ENCODE results near the gene CYGB. TPM values are rescaled to one million over a fixed set of nuclear protein-coding genes. Genes with fewer than 3 reads are reported as not detected.
"Not testable (repeated sequence)": the region's sequence is repeated elsewhere in the genome, so short reads cannot be mapped to it uniquely, and the experiment has no call there.

The CYGB gene
- total RNA-seq, 1 experiment from 2014 or later: 0.56 TPM

- Histone ChIP-seq H3K4me3 (ENCODE audit: low read depth, low read length, poor library complexity, severe bottlenecking) (no peak overlapping the region), H3K27ac (ENCODE audit: low read depth, low read length, poor library complexity, severe bottlenecking) (no peak overlapping the region), H3K36me3 (ENCODE audit: insufficient read depth, low read length, poor library complexity, severe bottlenecking) (no peaks in the 10 kb centered on the region), H3K27me3 (replicated peaks; ENCODE audit: insufficient read depth, low read depth, low read length, poor library complexity) (no peaks in the 10 kb centered on the region), H3K4me1 (ENCODE audit: insufficient read depth, low read length, poor library complexity, severe bottlenecking) (peaks cover 22% of the 10 kb centered on the region), H3K9me3 (ENCODE audit: low read depth, low read length, poor library complexity, severe bottlenecking) (no peaks in the 10 kb centered on the region)
- no TSS peak for BruUV-seq (replicated peaks)
- TF ChIP-seq EZH2 (IDR thresholded peaks at IDR 0.05; ENCODE audit: borderline replicate concordance, low read depth, low read length, poor library complexity, severe bottlenecking) (no peak), CTCF (conservative IDR thresholded peaks at IDR 0.05; ENCODE audit: low read depth, low read length) (no peak)
- ChIA-PET POLR2A (ENCODE audit: low non-redundant PET) (no interaction called here), CTCF (interaction anchor here (0.5 to 0.8 kb wide), 2 partner anchors 35 to 143 kb away, joined by 3 to 12 read pairs; partner anchors contain the start of gene SPHK1)
- no peak for DNase-seq (ENCODE audit: low spot score)
- intact Hi-C loops (cut with micrococcal nuclease; ENCODE audit: unreplicated experiment): no loop called here
Measured at GRCh38 chr17:76527430-76528111, 9.9 kb downstream of the CYGB start.

GRCh38 chr17:76527016-76527415, 10.5 kb downstream of the CYGB start:
- POLR2A ChIA-PET (ENCODE audit: low non-redundant PET); BruUV-seq (replicated peaks); H3K27ac ChIP-seq (ENCODE audit: low read depth, low read length, poor library complexity, severe bottlenecking); DNase-seq (ENCODE audit: low spot score); H3K36me3 ChIP-seq (ENCODE audit: insufficient read depth, low read length, poor library complexity, severe bottlenecking); H3K9me3 ChIP-seq (ENCODE audit: low read depth, low read length, poor library complexity, severe bottlenecking); H3K27me3 ChIP-seq (replicated peaks; ENCODE audit: insufficient read depth, low read depth, low read length, poor library complexity); intact Hi-C loops (cut with micrococcal nuclease; ENCODE audit: unreplicated experiment); H3K4me3 ChIP-seq (ENCODE audit: low read depth, low read length, poor library complexity, severe bottlenecking): not testable (repeated sequence)
- peaks cover 22% of the 10 kb centered on the region for H3K4me1 ChIP-seq (ENCODE audit: insufficient read depth, low read length, poor library complexity, severe bottlenecking)
- CTCF ChIA-PET: interaction anchor here (0.8 kb wide), 1 partner anchor 35 kb away, joined by 12 read pairs; no protein-coding TSS in a partner anchor

GRCh38 chr17:76525513-76525833, 12.0 kb downstream of the CYGB start:
- BruUV-seq (replicated peaks); CTCF ChIA-PET; DNase-seq (ENCODE audit: low spot score); intact Hi-C loops (cut with micrococcal nuclease; ENCODE audit: unreplicated experiment); H3K27ac ChIP-seq (ENCODE audit: low read depth, low read length, poor library complexity, severe bottlenecking); POLR2A ChIA-PET (ENCODE audit: low non-redundant PET); H3K9me3 ChIP-seq (ENCODE audit: low read depth, low read length, poor library complexity, severe bottlenecking); H3K36me3 ChIP-seq (ENCODE audit: insufficient read depth, low read length, poor library complexity, severe bottlenecking); H3K4me3 ChIP-seq (ENCODE audit: low read depth, low read length, poor library complexity, severe bottlenecking); H3K27me3 ChIP-seq (replicated peaks; ENCODE audit: insufficient read depth, low read depth, low read length, poor library complexity): not testable (repeated sequence)
- H3K4me1 ChIP-seq (ENCODE audit: insufficient read depth, low read length, poor library complexity, severe bottlenecking): peaks cover 22% of the 10 kb centered on the region

GRCh38 chr17:76524598-76525512, 12.7 kb downstream of the CYGB start:
- ChIA-PET CTCF (interaction anchor here (0.5 to 2.7 kb wide), 2 partner anchors 21 to 97 kb away, joined by 3 to 12 read pairs; no protein-coding TSS in a partner anchor), POLR2A (ENCODE audit: low non-redundant PET) (no interaction called here)
- H3K4me1 ChIP-seq (ENCODE audit: insufficient read depth, low read length, poor library complexity, severe bottlenecking): peaks cover 18% of the 10 kb centered on the region
- H3K9me3 ChIP-seq (ENCODE audit: low read depth, low read length, poor library complexity, severe bottlenecking): no peaks in the 10 kb centered on the region
- no peak overlapping the region for H3K27ac ChIP-seq (ENCODE audit: low read depth, low read length, poor library complexity, severe bottlenecking)
- intact Hi-C loops (cut with micrococcal nuclease; ENCODE audit: unreplicated experiment): loop anchor here (5.0 kb wide), 1 partner anchor 157 kb away; no protein-coding TSS in a partner anchor
- no peak overlapping the region for H3K4me3 ChIP-seq (ENCODE audit: low read depth, low read length, poor library complexity, severe bottlenecking)
- BruUV-seq (replicated peaks): no TSS peak
- H3K27me3 ChIP-seq (replicated peaks; ENCODE audit: insufficient read depth, low read depth, low read length, poor library complexity): no peaks in the 10 kb centered on the region
- no peaks in the 10 kb centered on the region for H3K36me3 ChIP-seq (ENCODE audit: insufficient read depth, low read length, poor library complexity, severe bottlenecking)
- TF ChIP-seq EZH2 (IDR thresholded peaks at IDR 0.05; ENCODE audit: borderline replicate concordance, low read depth, low read length, poor library complexity, severe bottlenecking) (no peak), CTCF (conservative IDR thresholded peaks at IDR 0.05; ENCODE audit: low read depth, low read length) (no peak)
- DNase-seq (ENCODE audit: low spot score): no peak

All from A673 (cell line).